ENCODE data around the gene DRAXIN. TPM values are rescaled to one million over a fixed set of nuclear protein-coding genes. Genes with fewer than 3 reads are reported as not detected.

The DRAXIN gene
- total RNA-seq, 1 experiment from 2014 or later = 20.5 TPM

GRCh38 chr1:11746795-11747487 is 55.4 kb downstream of the DRAXIN start:
- WGBS (ENCODE audit: extremely low coverage, insufficient read length, low lambda C conversion rate) = no CpG with 5 or more reads among the region's 20 CpGs

More at GRCh38 chr1:11746795-11747487, 55.4 kb downstream of the DRAXIN start:
- no peak overlapping the region for H2AFZ ChIP-seq (ENCODE audit: low read length)
- no peak overlapping the region for H3K4me2 ChIP-seq (ENCODE audit: insufficient read depth, insufficient read length, low read length)
- no peaks in the 10 kb centered on the region for H3K4me1 ChIP-seq (ENCODE audit: insufficient read depth, low read length)
- H3K79me2 ChIP-seq (ENCODE audit: insufficient read depth, low read length) = no peaks in the 10 kb centered on the region
- no peak overlapping the region for H2BK12ac ChIP-seq (ENCODE audit: insufficient read length, low read depth, low read length)
- no peak overlapping the region for H4K5ac ChIP-seq (ENCODE audit: insufficient read length, low read depth, low read length)
- no peak overlapping the region for H3K23ac ChIP-seq (ENCODE audit: insufficient read length, low read depth, low read length)
- H3K4ac ChIP-seq (ENCODE audit: low read depth, low read length) = no peak overlapping the region
- no peak overlapping the region for H3K18ac ChIP-seq (ENCODE audit: insufficient read length, low read depth, low read length)
- no peak overlapping the region for H2BK15ac ChIP-seq (ENCODE audit: low read depth, low read length)
- no peaks in the 10 kb centered on the region for H3K79me1 ChIP-seq (ENCODE audit: insufficient read depth, low read depth, low read length, poor library complexity, severe bottlenecking)
- H3K14ac ChIP-seq (ENCODE audit: insufficient read depth, low read length) = no peak overlapping the region
- H2BK5ac ChIP-seq (ENCODE audit: insufficient read length, low read length) = no peak overlapping the region
- no peak overlapping the region for H4K8ac ChIP-seq (replicated peaks; ENCODE audit: insufficient read length, low read depth, low read length)
- no peak for DNase-seq
- Mint-ChIP-seq H3K9me3 (no peaks in the 10 kb centered on the region; a peak in 1 of 5 replicates), H3K36me3 (ENCODE audit: insufficient read depth in 1 of 3, low read depth in 3 of 3) (peaks cover 9 to 43% (median 39%) of the 10 kb centered on the region in 3 experiments; a peak in 6 of 7 replicates), H3K27me3 (ENCODE audit: low read depth) (no peaks in the 10 kb centered on the region), H3K4me1 (peaks cover 4 to 13% of the 10 kb centered on the region in 2 experiments), H3K4me3 (no peak overlapping the region), H3K27ac (no peak overlapping the region; a peak in 2 of 7 replicates)
- no peaks in the 10 kb centered on the region for H4K20me1 ChIP-seq (ENCODE audit: control insufficient read depth, insufficient read depth, insufficient read length)
- H3K9me3 ChIP-seq (ENCODE audit: control insufficient read depth, low read depth, low read length) = no peaks in the 10 kb centered on the region
- H3K23me2 ChIP-seq (ENCODE audit: insufficient read length, low read depth, low read length, poor library complexity, severe bottlenecking) = no peaks in the 10 kb centered on the region
- no peak overlapping the region for H2AK5ac ChIP-seq (ENCODE audit: insufficient read length, low read length)
- no peak overlapping the region for H3T11ph ChIP-seq (ENCODE audit: low read length)
- no peak overlapping the region for H3K9ac ChIP-seq (ENCODE audit: extremely low read depth, insufficient read length, low read length)
- no peak overlapping the region for H3K27ac ChIP-seq (ENCODE audit: insufficient read length, low read depth, low read length)
- H3K56ac ChIP-seq (ENCODE audit: insufficient read length, low read depth, low read length) = no peak overlapping the region
- no peak overlapping the region for H2BK120ac ChIP-seq (ENCODE audit: low read depth, low read length, poor library complexity, severe bottlenecking)
- H2BK20ac ChIP-seq (ENCODE audit: low read depth, low read length, poor library complexity, severe bottlenecking) = no peak overlapping the region
- TF ChIP-seq, protein P1, sequence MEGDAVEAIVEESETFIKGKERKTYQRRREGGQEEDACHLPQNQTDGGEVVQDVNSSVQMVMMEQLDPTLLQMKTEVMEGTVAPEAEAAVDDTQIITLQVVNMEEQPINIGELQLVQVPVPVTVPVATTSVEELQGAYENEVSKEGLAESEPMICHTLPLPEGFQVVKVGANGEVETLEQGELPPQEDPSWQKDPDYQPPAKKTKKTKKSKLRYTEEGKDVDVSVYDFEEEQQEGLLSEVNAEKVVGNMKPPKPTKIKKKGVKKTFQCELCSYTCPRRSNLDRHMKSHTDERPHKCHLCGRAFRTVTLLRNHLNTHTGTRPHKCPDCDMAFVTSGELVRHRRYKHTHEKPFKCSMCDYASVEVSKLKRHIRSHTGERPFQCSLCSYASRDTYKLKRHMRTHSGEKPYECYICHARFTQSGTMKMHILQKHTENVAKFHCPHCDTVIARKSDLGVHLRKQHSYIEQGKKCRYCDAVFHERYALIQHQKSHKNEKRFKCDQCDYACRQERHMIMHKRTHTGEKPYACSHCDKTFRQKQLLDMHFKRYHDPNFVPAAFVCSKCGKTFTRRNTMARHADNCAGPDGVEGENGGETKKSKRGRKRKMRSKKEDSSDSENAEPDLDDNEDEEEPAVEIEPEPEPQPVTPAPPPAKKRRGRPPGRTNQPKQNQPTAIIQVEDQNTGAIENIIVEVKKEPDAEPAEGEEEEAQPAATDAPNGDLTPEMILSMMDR (conservative IDR thresholded peaks at IDR 0.05) = no peak
- no peaks in the 10 kb centered on the region for H3K27me3 ChIP-seq (ENCODE audit: insufficient read depth, low read length)
- H4K91ac ChIP-seq (ENCODE audit: insufficient read length, low read depth, low read length) = no peak overlapping the region

Data from H9 (cell line).